Ishikawa (cell line): ENCODE measurements around the gene NAV2.

ENCODE experiments used
- CREB1 ChIP-seq: IDR thresholded peaks from 2 replicates; pipeline ENCODE4 v1.6.1; 2012; ENCODE audit warnings: low read depth
- EGR1 ChIP-seq: IDR thresholded peaks from 2 replicates; pipeline ENCODE4 v1.6.1; 2012
- EP300 ChIP-seq: IDR thresholded peaks from 2 replicates; pipeline ENCODE4 v1.6.1; 2012; ENCODE audit warnings: borderline replicate concordance
- MAX ChIP-seq: IDR thresholded peaks from 2 replicates; pipeline ENCODE4 v1.6.1; 2012
- NFIC ChIP-seq: IDR thresholded peaks from 2 replicates; pipeline ENCODE4 v1.6.1; 2012
- RAD21 ChIP-seq: IDR thresholded peaks from 2 replicates; pipeline ENCODE4 v1.6.1; 2012; ENCODE audit warnings: low read depth
- TAF1 ChIP-seq: IDR thresholded peaks from 2 replicates; pipeline ENCODE4 v1.6.1; 2012; ENCODE audit warnings: low read depth, mild to moderate bottlenecking
- TCF12 ChIP-seq: IDR thresholded peaks from 2 replicates; pipeline ENCODE4 v1.6.1; 2012; ENCODE audit warnings: low read depth
- TEAD4 ChIP-seq: IDR thresholded peaks from 2 replicates; pipeline ENCODE4 v1.6.1; 2012
- YY1 ChIP-seq: IDR thresholded peaks from 2 replicates; pipeline ENCODE4 v1.6.1; 2012; ENCODE audit warnings: low read depth
- ZBTB7A ChIP-seq: IDR thresholded peaks from 2 replicates; pipeline ENCODE4 v1.6.1; 2012; ENCODE audit warnings: low read depth

DNA sequence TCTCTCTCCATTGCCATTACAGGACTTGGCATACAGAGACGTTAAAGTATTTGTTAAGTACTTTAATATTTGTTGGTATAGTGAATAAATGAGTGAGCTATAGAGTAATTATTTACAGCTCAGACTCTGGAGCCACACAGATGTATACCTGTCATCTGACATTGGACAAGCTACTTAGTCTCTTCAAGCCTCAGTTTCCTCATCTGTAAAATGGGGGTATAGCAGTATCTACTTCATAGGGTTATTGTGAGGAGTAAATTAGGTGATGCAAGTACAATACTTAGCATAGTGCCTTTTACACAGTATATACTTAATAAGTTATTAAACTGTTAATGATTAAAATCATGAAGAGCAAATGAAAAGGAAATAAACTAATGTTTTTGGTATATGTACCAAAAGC is 203.2 kb downstream of the NAV2 start:
- no peak for TF ChIP-seq TEAD4
- no peak for TF ChIP-seq CREB1
- TF ChIP-seq MAX = no peak
- no peak for TF ChIP-seq RAD21
- no peak for TF ChIP-seq TAF1
- TF ChIP-seq ZBTB7A = no peak
- TF ChIP-seq EP300 = no peak
- TF ChIP-seq NFIC = no peak
- TF ChIP-seq TCF12 = no peak
- no peak for TF ChIP-seq YY1
- no peak for TF ChIP-seq EGR1
